Glutamatergic neuron (in vitro differentiated cells): ENCODE measurements around the gene ABHD12. TPM values are rescaled to one million over a fixed set of nuclear protein-coding genes. Genes with fewer than 3 reads are reported as not detected.
"Not testable (repeated sequence)": the region's sequence is repeated elsewhere in the genome, so short reads cannot be mapped to it uniquely, and the experiment has no call there.

Source experiments
- DNase-seq: peaks from one replicate; pipeline ENCODE4 v3.0.0; 2022
- H3K27ac Mint-ChIP-seq: one replicate; pipeline ENCODE4 v1.8.0; 2020; ENCODE audit warnings: mild to moderate bottlenecking, mixed read lengths, inconsistent platforms; ENCODE audit not compliant: unreplicated experiment
- H3K27me3 Mint-ChIP-seq: one replicate; pipeline ENCODE4 v1.8.0; 2020; ENCODE audit warnings: mild to moderate bottlenecking, moderate library complexity, mixed read lengths, inconsistent platforms; ENCODE audit not compliant: unreplicated experiment
- H3K36me3 Mint-ChIP-seq: one replicate; pipeline ENCODE4 v1.8.0; 2020; ENCODE audit warnings: mild to moderate bottlenecking, mixed read lengths, inconsistent platforms; ENCODE audit not compliant: unreplicated experiment
- H3K4me1 Mint-ChIP-seq: one replicate; pipeline ENCODE4 v1.8.0; 2020; ENCODE audit warnings: mild to moderate bottlenecking, low read depth, mixed read lengths, inconsistent platforms; ENCODE audit not compliant: unreplicated experiment
- H3K4me3 Mint-ChIP-seq: one replicate; pipeline ENCODE4 v1.8.0; 2020; ENCODE audit warnings: mild to moderate bottlenecking, mixed read lengths, inconsistent platforms; ENCODE audit not compliant: unreplicated experiment
- H3K9me3 Mint-ChIP-seq: one replicate; pipeline ENCODE4 v1.8.0; 2020; ENCODE audit warnings: mild to moderate bottlenecking, moderate library complexity, mixed read lengths, inconsistent platforms; ENCODE audit not compliant: unreplicated experiment
- CTCF ChIP-seq: fragments of 200-600 bp; sonication (generic); IDR thresholded peaks from one replicate; pipeline ENCODE4 v1.5.0; 2021; ENCODE audit not compliant: partially characterized antibody, unreplicated experiment
- total RNA-seq: library from RNA; stranded (reverse); fragmentation: NEBNext Ultra II Directional; extraction: Animal tissue kit (Norgen Biotek cat#: 25700); gene quantifications from one replicate; pipeline ENCODE4 v1.2.1, GENCODE V29; 2021; ENCODE audit not compliant: unreplicated experiment

The ABHD12 gene
- total RNA-seq, 1 donor from 2014 or later: 101 TPM

- no peak for DNase-seq
- Mint-ChIP-seq H3K4me3 (no peak overlapping the region), H3K36me3 (peaks cover 14% of the 10 kb centered on the region), H3K4me1 (peaks cover 6% of the 10 kb centered on the region), H3K27me3 (peaks cover 1% of the 10 kb centered on the region), H3K9me3 (peaks cover 4% of the 10 kb centered on the region), H3K27ac (no peak overlapping the region)
- TF ChIP-seq CTCF: no peak
Observed at GRCh38 chr20:25269057-25269832, 121.4 kb downstream of the ABHD12 start.

GRCh38 chr20:25260770-25261437 is 129.7 kb downstream of the ABHD12 start:
- DNase-seq, H3K27ac Mint-ChIP-seq, H3K27me3 Mint-ChIP-seq, H3K4me1 Mint-ChIP-seq, H3K4me3 Mint-ChIP-seq: not testable (repeated sequence)
- peaks cover 18% of the 10 kb centered on the region for H3K9me3 Mint-ChIP-seq
- peaks cover 45% of the 10 kb centered on the region for H3K36me3 Mint-ChIP-seq

- Mint-ChIP-seq H3K27me3 (peaks cover 3% of the 10 kb centered on the region), H3K9me3 (peaks cover 18% of the 10 kb centered on the region), H3K4me3 (peak overlapping the region; percentile 19), H3K36me3 (peaks cover 45% of the 10 kb centered on the region), H3K27ac (no peak overlapping the region), H3K4me1 (peaks cover 7% of the 10 kb centered on the region)
- no peak for DNase-seq
- TF ChIP-seq CTCF: no peak
Observed at GRCh38 chr20:25259788-25260254, 130.8 kb downstream of the ABHD12 start.

- Mint-ChIP-seq H3K9me3 (peaks cover 18% of the 10 kb centered on the region), H3K36me3 (peaks cover 43% of the 10 kb centered on the region), H3K27me3 (peaks cover 3% of the 10 kb centered on the region), H3K27ac (no peak overlapping the region), H3K4me1 (peaks cover 10% of the 10 kb centered on the region), H3K4me3 (peak overlapping the region; percentile 19)
- DNase-seq: no peak
- no peak for TF ChIP-seq CTCF
Observed at GRCh38 chr20:25259358-25259757, 131.3 kb downstream of the ABHD12 start.

GRCh38 chr20:25258828-25259227 is 131.8 kb downstream of the ABHD12 start:
- Mint-ChIP-seq H3K36me3 (peaks cover 38% of the 10 kb centered on the region), H3K27me3 (peaks cover 3% of the 10 kb centered on the region), H3K27ac (no peak overlapping the region), H3K4me3 (no peak overlapping the region), H3K9me3 (peaks cover 18% of the 10 kb centered on the region), H3K4me1 (peaks cover 11% of the 10 kb centered on the region)
- no peak for DNase-seq
- no peak for TF ChIP-seq CTCF
